ENCODE results near the gene SYNGAP1. TPM values are rescaled to one million over a fixed set of nuclear protein-coding genes. Genes with fewer than 3 reads are reported as not detected.

SYNGAP1 gene
- total and polyA plus RNA-seq, 2 of the 8 experiments (the other 6 are each of a cell fraction or from before 2014, with no cell fraction given), result 31.0 to 101 TPM

DNA sequence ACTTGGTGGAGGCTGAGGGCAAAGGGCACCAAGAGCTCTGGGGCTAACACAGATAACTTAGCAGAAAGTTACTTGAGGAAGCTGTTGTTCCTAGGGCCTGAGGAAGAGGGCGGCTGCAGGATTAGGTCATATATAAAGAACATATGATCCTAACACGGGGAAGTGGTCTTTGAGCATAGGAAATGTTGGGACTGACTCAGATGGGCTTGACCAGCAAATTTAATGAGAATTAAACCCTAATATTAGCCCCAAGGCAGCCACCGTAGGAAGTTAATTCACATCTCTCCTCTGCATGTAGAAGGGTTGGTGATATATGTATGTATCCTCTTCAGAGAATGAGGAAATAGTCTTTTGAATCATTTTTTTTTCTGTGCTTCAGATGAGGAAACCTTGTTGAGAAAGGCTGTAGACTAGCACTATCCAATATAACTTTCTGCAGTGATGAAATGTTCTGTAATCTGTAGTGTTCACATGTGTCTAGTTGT lies 25.3 kb downstream of the SYNGAP1 start:
- no peak overlapping the region for H2BK15ac ChIP-seq (ENCODE audit: low read length)
- no peak overlapping the region for H3K14ac ChIP-seq (ENCODE audit: insufficient read length)
- H3K79me2 ChIP-seq (ENCODE audit: control insufficient read depth in 1 of 2, insufficient read depth in 2 of 2, low read length in 2 of 2), result no peaks in the 10 kb centered on the region
- POLR2A ChIA-PET (ENCODE audit: partially characterized antibody), result interaction anchor here (1.0 to 17.2 kb wide), 5 partner anchors 9 to 226 kb away, joined by 3 to 381 read pairs (median 9); partner anchors contain the start of gene ZBTB9
- H2AK5ac ChIP-seq (ENCODE audit: low read depth, low read length), result no peak overlapping the region
- H4K20me1 ChIP-seq (replicated peaks in 1 of 2; ENCODE audit: control insufficient read depth in 1 of 2, insufficient read depth in 2 of 2, low read length in 2 of 2), result peaks cover 12 to 32% of the 10 kb centered on the region in 2 experiments
- H2BK120ac ChIP-seq (replicated peaks; ENCODE audit: low read depth, low read length), result no peak overlapping the region
- H3K9me3 ChIP-seq (ENCODE audit: insufficient read depth in 2 of 2, low read depth in 1 of 2, low read length in 1 of 2), result no peaks in the 10 kb centered on the region
- H3K9ac ChIP-seq (replicated peaks in 1 of 4; ENCODE audit: extremely low read depth in 1 of 4, low read depth in 3 of 4, low read length in 3 of 4), result no peak overlapping the region
- peaks cover 2% of the 10 kb centered on the region for H3K79me1 ChIP-seq (ENCODE audit: low read depth, low read length)
- CTCF ChIA-PET (ENCODE audit: partially characterized antibody), result interaction anchor here (1.2 to 2.0 kb wide), 5 partner anchors 8 to 20 kb away, joined by 3 to 7 read pairs (median 6); no protein-coding TSS in a partner anchor
- H3K4ac ChIP-seq (replicated peaks; ENCODE audit: insufficient read length, low read depth, low read length), result no peak overlapping the region
- no peak overlapping the region for H3K18ac ChIP-seq (ENCODE audit: extremely low read depth, low read length)
- H2AFZ ChIP-seq (ENCODE audit: low read length), result no peak overlapping the region
- no peak overlapping the region for H3K23ac ChIP-seq (ENCODE audit: insufficient read length)
- H3K4me3 ChIP-seq (ENCODE audit: extremely low read depth in 1 of 4, insufficient read depth in 2 of 4, low read depth in 3 of 4, low read length in 4 of 4), result no peak overlapping the region
- no peaks in the 10 kb centered on the region; the same call in 1 of the 2 replicates for H3K23me2 ChIP-seq (ENCODE audit: low read depth, low read length)
- 98% methylated on average over 3 of the region's 3 CpGs; no CpG with 5 or more reads in 1 of the 2 experiments for WGBS, 2 experiments (ENCODE audit: extremely low coverage in 1 of 2, insufficient coverage in 1 of 2, insufficient read length in 1 of 2, insufficient replicate concordance in 2 of 2, low coverage in 1 of 2, low lambda C conversion rate in 2 of 2, missing lambda C conversion rate in 1 of 2)
- no peak overlapping the region for H2BK20ac ChIP-seq (ENCODE audit: low read length)
- H2BK12ac ChIP-seq (ENCODE audit: low read depth, low read length), result no peak overlapping the region
- no peak for FAIRE-seq
- DNase-seq (ENCODE audit: low read depth in 1 of 2, low spot score in 2 of 2), result no peak
- H3K4me2 ChIP-seq (ENCODE audit: insufficient read depth in 1 of 2, low read depth in 2 of 2, low read length in 2 of 2), result no peak overlapping the region
- no peak overlapping the region for H3K27ac ChIP-seq (ENCODE audit: low read depth, low read length)
- no peak overlapping the region for H4K8ac ChIP-seq (ENCODE audit: extremely low read depth, insufficient read depth, low read length)
- no peaks in the 10 kb centered on the region for H3K27me3 ChIP-seq (replicated peaks in 1 of 4; ENCODE audit: control insufficient read depth in 3 of 4, extremely low read depth in 1 of 4, insufficient read depth in 3 of 4, low read length in 3 of 4)
- H4K91ac ChIP-seq (replicated peaks; ENCODE audit: insufficient read length, low read length), result no peak overlapping the region
- H3K4me1 ChIP-seq (replicated peaks in 1 of 4; ENCODE audit: control insufficient read depth in 3 of 4, insufficient read depth in 4 of 4, low read length in 3 of 4), result no peaks in the 10 kb centered on the region
- H2BK5ac ChIP-seq (ENCODE audit: low read depth, low read length), result no peak overlapping the region
- H4K5ac ChIP-seq (ENCODE audit: insufficient read length, low read depth, low read length), result no peak overlapping the region
- no peak overlapping the region for H3K56ac ChIP-seq (replicated peaks; ENCODE audit: insufficient read length, low read depth, low read length)
- H3K36me3 ChIP-seq (ENCODE audit: control insufficient read depth in 2 of 4, insufficient read depth in 4 of 4, low read length in 3 of 4), result peaks cover 57 to 95% (median 90%) of the 10 kb centered on the region in 4 experiments
- TF ChIP-seq EGR1 (IDR thresholded peaks at IDR 0.05; ENCODE audit: borderline replicate concordance, low read depth, low read length) (no peak), POU5F1 (IDR thresholded peaks at IDR 0.05; ENCODE audit: low read depth, low read length) (no peak), HDAC6 (IDR thresholded peaks at IDR 0.05; ENCODE audit: low read depth, low read length) (no peak), SP1 (IDR thresholded peaks at IDR 0.05; ENCODE audit: low read depth, low read length) (no peak), CHD1 (IDR thresholded peaks at IDR 0.05; ENCODE audit: low read depth, low read length) (no peak), JUN (IDR thresholded peaks at IDR 0.05; ENCODE audit: low read depth, low read length) (no peak), CEBPB (IDR thresholded peaks at IDR 0.05; ENCODE audit: low read depth, low read length) (no peak), RFX5 (IDR thresholded peaks at IDR 0.05; ENCODE audit: borderline replicate concordance, low read depth, low read length) (no peak), CTBP2 (IDR thresholded peaks at IDR 0.05; ENCODE audit: borderline replicate concordance, insufficient read depth, insufficient read length, low read length) (no peak), ASH2L (IDR thresholded peaks at IDR 0.05; ENCODE audit: low read length) (no peak), POLR2A (IDR thresholded peaks at IDR 0.05; ENCODE audit: control extremely low read depth in 1 of 2, low read depth in 2 of 2, low read length in 2 of 2) (no peak), CHD2 (IDR thresholded peaks at IDR 0.05; ENCODE audit: low read length) (no peak), RBBP5 (IDR thresholded peaks at IDR 0.05; ENCODE audit: borderline replicate concordance, low read depth, low read length) (no peak)
- TF ChIP-seq, protein P1, sequence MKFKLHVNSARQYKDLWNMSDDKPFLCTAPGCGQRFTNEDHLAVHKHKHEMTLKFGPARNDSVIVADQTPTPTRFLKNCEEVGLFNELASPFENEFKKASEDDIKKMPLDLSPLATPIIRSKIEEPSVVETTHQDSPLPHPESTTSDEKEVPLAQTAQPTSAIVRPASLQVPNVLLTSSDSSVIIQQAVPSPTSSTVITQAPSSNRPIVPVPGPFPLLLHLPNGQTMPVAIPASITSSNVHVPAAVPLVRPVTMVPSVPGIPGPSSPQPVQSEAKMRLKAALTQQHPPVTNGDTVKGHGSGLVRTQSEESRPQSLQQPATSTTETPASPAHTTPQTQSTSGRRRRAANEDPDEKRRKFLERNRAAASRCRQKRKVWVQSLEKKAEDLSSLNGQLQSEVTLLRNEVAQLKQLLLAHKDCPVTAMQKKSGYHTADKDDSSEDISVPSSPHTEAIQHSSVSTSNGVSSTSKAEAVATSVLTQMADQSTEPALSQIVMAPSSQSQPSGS (IDR thresholded peaks at IDR 0.05; ENCODE audit: low read length), result no peak
